PFSK-1 (cell line): ENCODE data around the gene NKAIN1.

Experiments
- FOXP2 ChIP-seq: optimal IDR thresholded peaks from 2 replicates; pipeline ENCODE3; 2011; ENCODE audit warnings: borderline replicate concordance, control low read depth, inconsistent platforms; ENCODE audit not compliant: insufficient read depth; ENCODE audit errors: extremely low read length, extremely low read depth
- POLR2AphosphoS5 ChIP-seq: IDR thresholded peaks from 2 replicates; pipeline ENCODE4 v1.6.1; 2012; ENCODE audit warnings: low read depth, mild to moderate bottlenecking, control low read depth, low read length, moderate library complexity
- SIN3A ChIP-seq: IDR thresholded peaks from 2 replicates; pipeline ENCODE4 v1.6.1; 2012; ENCODE audit warnings: mild to moderate bottlenecking, low read length, moderate library complexity, borderline replicate concordance; ENCODE audit not compliant: insufficient read depth
- TAF1 ChIP-seq: IDR thresholded peaks from 2 replicates; pipeline ENCODE4 v1.6.1; 2012; ENCODE audit warnings: low read length, control low read depth, borderline replicate concordance; ENCODE audit not compliant: insufficient read depth
- TF ChIP-seq, protein P1 (sequence below), 2 experiments: IDR thresholded peaks; 2 replicates each; pipeline versions ENCODE4 v1.6.1 to v1.8.0; 2011 to 2012; ENCODE audit warnings: low read depth in 2 of 2, low read length in 2 of 2, control low read depth in 1 of 2, inconsistent platforms in 1 of 2, mild to moderate bottlenecking in 1 of 2, moderate library complexity in 1 of 2; ENCODE audit not compliant: insufficient read depth in 1 of 2

NKAIN1 gene

DNA sequence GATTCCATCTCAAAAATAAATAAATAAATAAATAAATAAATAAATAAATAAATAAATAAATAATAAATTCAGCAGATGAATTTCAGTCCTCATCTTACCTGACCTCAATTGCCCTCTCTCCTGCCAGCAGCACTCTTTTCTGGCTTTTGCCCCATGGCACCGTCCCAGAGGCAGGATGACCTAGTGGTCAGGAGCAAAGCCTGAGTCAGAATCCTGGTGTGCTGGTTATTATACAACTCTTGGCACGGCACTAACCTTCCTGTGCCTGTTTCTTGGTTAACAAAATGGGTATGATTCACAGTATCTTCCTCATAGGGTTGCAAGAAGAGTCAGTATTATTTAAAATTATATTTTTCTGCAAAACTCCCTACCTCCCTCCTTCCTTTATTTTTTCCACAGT, 43.0 kb downstream of the NKAIN1 start:
- TF ChIP-seq, protein P1, sequence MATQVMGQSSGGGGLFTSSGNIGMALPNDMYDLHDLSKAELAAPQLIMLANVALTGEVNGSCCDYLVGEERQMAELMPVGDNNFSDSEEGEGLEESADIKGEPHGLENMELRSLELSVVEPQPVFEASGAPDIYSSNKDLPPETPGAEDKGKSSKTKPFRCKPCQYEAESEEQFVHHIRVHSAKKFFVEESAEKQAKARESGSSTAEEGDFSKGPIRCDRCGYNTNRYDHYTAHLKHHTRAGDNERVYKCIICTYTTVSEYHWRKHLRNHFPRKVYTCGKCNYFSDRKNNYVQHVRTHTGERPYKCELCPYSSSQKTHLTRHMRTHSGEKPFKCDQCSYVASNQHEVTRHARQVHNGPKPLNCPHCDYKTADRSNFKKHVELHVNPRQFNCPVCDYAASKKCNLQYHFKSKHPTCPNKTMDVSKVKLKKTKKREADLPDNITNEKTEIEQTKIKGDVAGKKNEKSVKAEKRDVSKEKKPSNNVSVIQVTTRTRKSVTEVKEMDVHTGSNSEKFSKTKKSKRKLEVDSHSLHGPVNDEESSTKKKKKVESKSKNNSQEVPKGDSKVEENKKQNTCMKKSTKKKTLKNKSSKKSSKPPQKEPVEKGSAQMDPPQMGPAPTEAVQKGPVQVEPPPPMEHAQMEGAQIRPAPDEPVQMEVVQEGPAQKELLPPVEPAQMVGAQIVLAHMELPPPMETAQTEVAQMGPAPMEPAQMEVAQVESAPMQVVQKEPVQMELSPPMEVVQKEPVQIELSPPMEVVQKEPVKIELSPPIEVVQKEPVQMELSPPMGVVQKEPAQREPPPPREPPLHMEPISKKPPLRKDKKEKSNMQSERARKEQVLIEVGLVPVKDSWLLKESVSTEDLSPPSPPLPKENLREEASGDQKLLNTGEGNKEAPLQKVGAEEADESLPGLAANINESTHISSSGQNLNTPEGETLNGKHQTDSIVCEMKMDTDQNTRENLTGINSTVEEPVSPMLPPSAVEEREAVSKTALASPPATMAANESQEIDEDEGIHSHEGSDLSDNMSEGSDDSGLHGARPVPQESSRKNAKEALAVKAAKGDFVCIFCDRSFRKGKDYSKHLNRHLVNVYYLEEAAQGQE (IDR thresholded peaks at IDR 0.05; ENCODE audit: insufficient read depth in 1 of 2, low read depth in 2 of 2, low read length in 2 of 2): no peak
- TF ChIP-seq SIN3A (no peak), FOXP2 (no peak), TAF1 (no peak), POLR2AphosphoS5 (no peak)

DNA sequence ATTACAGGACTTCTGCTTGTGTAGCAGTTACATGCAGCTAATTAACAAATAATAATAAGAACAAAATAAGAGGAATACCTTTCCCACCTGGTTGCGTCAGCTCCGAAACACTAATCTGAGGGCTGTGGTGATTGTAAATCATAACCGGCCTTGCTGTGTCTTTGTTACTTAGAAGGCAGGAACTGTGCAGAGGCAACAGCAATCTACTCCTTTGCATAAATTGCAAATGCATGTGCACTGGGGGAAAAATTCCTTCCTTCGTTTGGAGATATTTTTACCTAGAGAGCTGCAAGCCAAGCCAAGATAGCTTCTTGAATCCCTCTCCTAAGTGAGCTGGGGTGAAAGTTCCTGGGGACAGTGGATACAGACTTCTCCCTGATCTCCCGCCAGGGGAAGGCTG, 46.0 kb downstream of the NKAIN1 start:
- TF ChIP-seq POLR2AphosphoS5 (no peak), SIN3A (no peak), FOXP2 (no peak), TAF1 (no peak)
- TF ChIP-seq, protein P1 (IDR thresholded peaks at IDR 0.05; ENCODE audit: insufficient read depth in 1 of 2, low read depth in 2 of 2, low read length in 2 of 2): no peak

DNA sequence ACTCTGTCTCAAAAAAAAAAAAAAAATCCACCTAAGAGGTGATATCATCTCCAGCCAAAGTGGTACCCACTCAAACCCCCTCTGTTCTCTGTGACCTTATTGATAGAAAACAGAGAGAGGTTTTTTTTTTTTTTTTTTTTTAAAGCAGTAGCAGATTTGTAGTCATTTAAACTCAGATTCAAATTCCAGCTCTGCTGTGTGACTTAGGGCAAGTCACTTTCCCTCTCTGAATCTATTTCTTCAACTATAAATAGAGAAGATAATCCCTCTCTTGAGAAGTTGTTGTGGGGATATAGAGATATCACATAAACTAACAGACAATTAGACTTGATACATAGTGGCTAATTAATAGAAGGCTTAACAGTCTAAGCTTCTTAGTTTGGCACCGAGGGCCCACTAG, 48.4 kb downstream of the NKAIN1 start:
- TF ChIP-seq FOXP2 (no peak), TAF1 (no peak), POLR2AphosphoS5 (no peak), SIN3A (no peak)
- TF ChIP-seq, protein P1 (IDR thresholded peaks at IDR 0.05; ENCODE audit: insufficient read depth in 1 of 2, low read depth in 2 of 2, low read length in 2 of 2): no peak

DNA sequence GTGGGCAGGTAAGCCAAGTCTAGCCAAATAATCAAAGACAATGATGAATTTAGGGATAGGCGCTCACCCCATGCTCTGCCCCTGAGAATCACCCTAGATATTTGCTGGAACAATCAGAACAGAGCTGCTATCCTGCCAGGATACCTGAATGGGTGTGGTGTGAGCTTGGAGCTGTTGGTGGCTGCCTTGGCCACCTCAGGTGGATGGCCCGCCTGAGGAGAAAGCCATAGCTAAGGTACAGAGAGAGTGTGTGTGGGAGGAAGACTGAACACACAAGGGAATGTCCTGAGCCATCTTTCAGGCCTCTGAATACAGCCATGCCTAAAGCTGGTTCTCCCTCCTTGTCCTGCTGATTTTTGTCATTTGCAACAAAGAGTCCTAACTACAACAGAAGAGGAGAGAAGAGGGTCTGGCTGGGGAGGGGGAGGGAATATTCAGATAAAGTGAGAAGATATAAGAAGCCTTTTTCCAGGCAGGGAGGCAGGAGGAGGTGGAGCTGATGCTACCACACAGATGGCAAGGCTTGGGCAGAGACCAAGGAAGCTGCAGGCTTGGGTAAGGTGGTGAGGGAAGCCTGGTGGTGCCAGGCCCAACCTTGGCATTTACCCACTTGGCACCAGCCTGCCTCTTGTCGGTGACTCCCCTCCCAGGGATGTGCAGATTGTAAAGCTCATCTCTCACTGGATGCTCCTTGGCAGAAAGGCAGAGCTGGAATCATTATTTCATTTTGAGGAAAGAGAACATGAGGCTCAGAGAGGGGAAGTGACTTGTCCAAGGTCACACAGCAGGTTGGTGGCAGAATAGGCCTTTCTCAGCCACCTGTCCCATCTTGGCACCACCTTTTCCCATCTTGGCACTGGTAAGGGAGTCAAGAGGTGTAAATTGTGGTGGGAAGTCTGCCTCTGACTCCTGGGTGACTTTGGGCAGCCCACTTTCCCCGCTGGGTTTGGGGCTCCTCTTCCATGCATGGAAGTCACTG, 49.7 kb downstream of the NKAIN1 start:
- TF ChIP-seq, protein P1 (IDR thresholded peaks at IDR 0.05; ENCODE audit: insufficient read depth in 1 of 2, low read depth in 2 of 2, low read length in 2 of 2): no peak
- TF ChIP-seq POLR2AphosphoS5 (no peak), TAF1 (no peak), FOXP2 (no peak), SIN3A (no peak)
